GM12891 (cell line): ENCODE measurements around the gene SCN7A.
A peak's percentile ranks its signal among the peaks of the same experiment; 100 is the strongest.
"Not testable (repeated sequence)": the region's sequence is repeated elsewhere in the genome, so short reads cannot be mapped to it uniquely, and the experiment has no call there.

Experiments
- DNase-seq: peaks from one replicate; pipeline ENCODE4 v3.0.0; 2011; ENCODE audit warnings: low spot score; ENCODE audit not compliant: insufficient read length
- FAIRE-seq: peaks from 2 replicates; lab custom pipeline; 2011; peaks lifted over from hg19 to GRCh38; lab: Jason Lieb, UNC
- PAX5 ChIP-seq: IDR thresholded peaks from 2 replicates; pipeline ENCODE4 v1.6.1; 2011; ENCODE audit warnings: low read length, moderate library complexity, mild to moderate bottlenecking; ENCODE audit not compliant: insufficient read depth, severe bottlenecking
- POLR2A ChIP-seq: IDR thresholded peaks from 2 replicates; pipeline ENCODE4 v1.6.1; 2011; ENCODE audit warnings: low read depth, low read length, control low read depth
- POLR2AphosphoS5 ChIP-seq: IDR thresholded peaks from 2 replicates; pipeline ENCODE4 v1.6.1; 2011; ENCODE audit warnings: low read depth, low read length, control low read depth
- POU2F2 ChIP-seq: IDR thresholded peaks from 2 replicates; pipeline ENCODE4 v1.6.1; 2011; ENCODE audit warnings: low read depth, mild to moderate bottlenecking, control low read depth, low read length, moderate library complexity
- SPI1 ChIP-seq: IDR thresholded peaks from 2 replicates; pipeline ENCODE4 v1.6.1; 2011; ENCODE audit warnings: low read depth, low read length, control low read depth
- TAF1 ChIP-seq: IDR thresholded peaks from 2 replicates; pipeline ENCODE4 v1.6.1; 2011; ENCODE audit warnings: low read depth, low read length, control low read depth

Gene SCN7A

GRCh38 chr2:166432331-166432730, 61.7 kb downstream of the SCN7A start:
- FAIRE-seq, result no peak
- DNase-seq, result no peak
- TF ChIP-seq POLR2AphosphoS5 (no peak), POU2F2 (no peak), POLR2A (no peak), PAX5 (no peak), SPI1 (no peak), TAF1 (no peak)

- TF ChIP-seq TAF1 (no peak), SPI1 (no peak), POLR2AphosphoS5 (no peak), PAX5 (no peak)
- FAIRE-seq, result no peak
- no peak for DNase-seq
Measured at GRCh38 chr2:166424841-166425240, 69.2 kb downstream of the SCN7A start.

GRCh38 chr2:166419616-166419934, 74.5 kb downstream of the SCN7A start:
- DNase-seq (no peak), FAIRE-seq (no peak)
- TF ChIP-seq PAX5, result no peak
- TF ChIP-seq POU2F2, result no peak
- TF ChIP-seq POLR2A, result no peak
- TF ChIP-seq TAF1, result no peak
- no peak for TF ChIP-seq SPI1
- no peak for TF ChIP-seq POLR2AphosphoS5

GRCh38 chr2:166418853-166419615, 75.0 kb downstream of the SCN7A start:
- no peak for DNase-seq
- FAIRE-seq, result no peak
- no peak for TF ChIP-seq POU2F2
- TF ChIP-seq TAF1, result no peak
- TF ChIP-seq PAX5, result no peak
- TF ChIP-seq POLR2AphosphoS5, result no peak
- TF ChIP-seq SPI1, result no peak
- TF ChIP-seq POLR2A, result no peak

- no peak for FAIRE-seq
- no peak for DNase-seq
- no peak for TF ChIP-seq SPI1
- TF ChIP-seq POU2F2, result no peak
- no peak for TF ChIP-seq POLR2AphosphoS5
- no peak for TF ChIP-seq POLR2A
- no peak for TF ChIP-seq PAX5
- no peak for TF ChIP-seq TAF1
Measured at GRCh38 chr2:166417669-166418068, 76.4 kb downstream of the SCN7A start.

- FAIRE-seq, result no peak
- DNase-seq, result no peak
- TF ChIP-seq PAX5, result no peak
- TF ChIP-seq SPI1, result peak; percentile 41
Measured at GRCh38 chr2:166413255-166413654, 80.8 kb downstream of the SCN7A start.

- TF ChIP-seq POU2F2 (no peak), SPI1 (no peak), TAF1 (no peak), PAX5 (no peak), POLR2A (no peak), POLR2AphosphoS5 (no peak)
- no peak for FAIRE-seq
- no peak for DNase-seq
Measured at GRCh38 chr2:166411473-166412230, 82.4 kb downstream of the SCN7A start.

- FAIRE-seq, result no peak
- TF ChIP-seq PAX5, result no peak
- TF ChIP-seq POU2F2, result no peak
- no peak for TF ChIP-seq TAF1
- TF ChIP-seq POLR2A, result no peak
- DNase-seq, result no peak
Measured at GRCh38 chr2:166410828-166411472, 83.1 kb downstream of the SCN7A start.

GRCh38 chr2:166407746-166408145, 86.3 kb downstream of the SCN7A start:
- not testable (repeated sequence) for FAIRE-seq, DNase-seq

- DNase-seq, result no peak
- no peak for TF ChIP-seq POLR2A
- no peak for FAIRE-seq
Measured at GRCh38 chr2:166406374-166406773, 87.7 kb downstream of the SCN7A start.
